OCI-LY1 (cell line): ENCODE measurements around the gene AFM.
A peak's percentile ranks its signal among the peaks of the same experiment; 100 is the strongest.

Experiments
- H2AFZ ChIP-seq: fragments of 200-600 bp; sonication (generic), shearing (Covaris generic); 2 replicates; pipeline ENCODE4 v1.6.0; 2014; ENCODE audit warnings: antibody characterized with exemption, mild to moderate bottlenecking, low read length
- H3F3A ChIP-seq: fragments of 200-600 bp; sonication (generic), shearing (Covaris generic); 2 replicates; pipeline ENCODE4 v1.6.0; 2014; ENCODE audit warnings: mild to moderate bottlenecking, antibody characterized with exemption, low read length, moderate library complexity; ENCODE audit not compliant: insufficient read depth
- H3K27ac ChIP-seq: fragments of 200-600 bp; sonication (generic); 2 replicates; pipeline ENCODE4 v1.5.1; 2014; ENCODE audit warnings: low read length, mixed run types, mild to moderate bottlenecking, low read depth; ENCODE audit not compliant: poor library complexity, severe bottlenecking
- H3K27me3 ChIP-seq: fragments of 200-600 bp; sonication (generic); 2 replicates; pipeline ENCODE4 v1.6.0; 2014; ENCODE audit warnings: antibody characterized with exemption, mild to moderate bottlenecking, low read length, moderate library complexity; ENCODE audit not compliant: insufficient read depth
- H3K36me3 ChIP-seq: fragments of 200-600 bp; sonication (generic); 2 replicates; pipeline ENCODE4 v1.6.1; 2014; ENCODE audit warnings: mild to moderate bottlenecking, antibody characterized with exemption, low read length, moderate library complexity, mixed read lengths; ENCODE audit not compliant: insufficient read depth
- H3K4me1 ChIP-seq: fragments of 200-600 bp; sonication (generic); 2 replicates; pipeline ENCODE4 v1.5.1; 2014; ENCODE audit warnings: mild to moderate bottlenecking, low read length, moderate library complexity; ENCODE audit not compliant: insufficient read depth, severe bottlenecking
- H3K4me2 ChIP-seq: fragments of 200-600 bp; sonication (generic), shearing (Covaris generic); 2 replicates; pipeline ENCODE4 v1.6.1; 2014; ENCODE audit warnings: low read length
- H3K4me3 ChIP-seq: fragments of 200-600 bp; sonication (generic); 2 replicates; pipeline ENCODE4 v1.5.1; 2014; ENCODE audit warnings: low read length, low read depth, mild to moderate bottlenecking, mixed read lengths; ENCODE audit not compliant: poor library complexity, severe bottlenecking
- H3K79me2 ChIP-seq: fragments of 200-600 bp; shearing (Covaris generic); 2 replicates; pipeline ENCODE4 v1.6.1; 2016; ENCODE audit warnings: mixed run types, low read length, mixed read lengths; ENCODE audit not compliant: insufficient read depth
- H3K9ac ChIP-seq: fragments of 200-600 bp; sonication (generic), shearing (Covaris generic); 2 replicates; pipeline ENCODE4 v1.6.1; 2014; ENCODE audit warnings: mild to moderate bottlenecking, low read length, mixed read lengths
- H3K9me2 ChIP-seq: fragments of 200-600 bp; sonication (generic), shearing (Covaris generic); 2 replicates; pipeline ENCODE4 v1.6.1; 2014; ENCODE audit warnings: low read depth, mild to moderate bottlenecking, low read length, mixed read lengths
- H3K9me3 ChIP-seq: fragments of 200-600 bp; shearing (Covaris generic); 2 replicates; pipeline ENCODE4 v1.6.1; 2014; ENCODE audit warnings: low read length, mixed read lengths
- H4K20me1 ChIP-seq: fragments of 200-600 bp; sonication (generic), shearing (Covaris generic); 2 replicates; pipeline ENCODE4 v1.6.0; 2016; ENCODE audit warnings: mild to moderate bottlenecking, low read length; ENCODE audit not compliant: insufficient read depth
- CTCF ChIP-seq: fragments of 200-600 bp; sonication (generic), shearing (Covaris generic); IDR thresholded peaks from 2 replicates; pipeline ENCODE4 v1.5.1; 2017; ENCODE audit warnings: mild to moderate bottlenecking, antibody characterized with exemption, low read length, moderate library complexity, mixed read lengths
- EZH2 ChIP-seq: fragments of 200-600 bp; sonication (generic), shearing (Covaris generic); IDR thresholded peaks from 2 replicates; pipeline ENCODE4 v1.8.0; 2017; ENCODE audit warnings: borderline replicate concordance, mixed run types, mild to moderate bottlenecking, antibody characterized with exemption, low read length, moderate library complexity, mixed read lengths

The AFM gene

GRCh38 chr4:73487233-73487632, 5.7 kb downstream of the AFM start:
- Histone ChIP-seq H2AFZ (no peak overlapping the region), H3K27me3 (no peaks in the 10 kb centered on the region)

GRCh38 chr4:73499996-73500765, 18.6 kb downstream of the AFM start:
- Histone ChIP-seq H3K4me3 (no peak overlapping the region), H3K36me3 (no peaks in the 10 kb centered on the region), H3K9ac (no peak overlapping the region), H3K79me2 (no peaks in the 10 kb centered on the region), H3K9me2 (no peaks in the 10 kb centered on the region), H3K27me3 (no peaks in the 10 kb centered on the region), H2AFZ (peak overlapping the region; percentile 22; the same call in 1 of the 2 replicates), H4K20me1 (no peaks in the 10 kb centered on the region), H3F3A (no peaks in the 10 kb centered on the region), H3K4me1 (peaks cover 21% of the 10 kb centered on the region), H3K4me2 (no peak overlapping the region), H3K9me3 (no peaks in the 10 kb centered on the region), H3K27ac (no peak overlapping the region)
- TF ChIP-seq CTCF (no peak), EZH2 (no peak)

More at GRCh38 chr4:73487233-73487632, 5.7 kb downstream of the AFM start:
- H3F3A ChIP-seq, result no peaks in the 10 kb centered on the region
- H3K4me1 ChIP-seq, result no peaks in the 10 kb centered on the region
- H3K4me3 ChIP-seq, result no peak overlapping the region
- H3K79me2 ChIP-seq, result no peaks in the 10 kb centered on the region
- no peak overlapping the region for H3K27ac ChIP-seq
- H4K20me1 ChIP-seq, result no peaks in the 10 kb centered on the region
- H3K36me3 ChIP-seq, result no peaks in the 10 kb centered on the region
- no peak overlapping the region for H3K9ac ChIP-seq
- TF ChIP-seq EZH2, result no peak
- TF ChIP-seq CTCF, result no peak
- H3K4me2 ChIP-seq, result no peak overlapping the region
- H3K9me2 ChIP-seq, result no peaks in the 10 kb centered on the region
- no peaks in the 10 kb centered on the region for H3K9me3 ChIP-seq

GRCh38 chr4:73501664-73502265, 20.2 kb downstream of the AFM start:
- Histone ChIP-seq H3K27ac (no peak overlapping the region), H3K9me2 (no peaks in the 10 kb centered on the region), H3K4me2 (no peak overlapping the region), H3K9ac (no peak overlapping the region), H3K79me2 (no peaks in the 10 kb centered on the region), H3K27me3 (no peaks in the 10 kb centered on the region), H4K20me1 (no peaks in the 10 kb centered on the region), H3F3A (no peaks in the 10 kb centered on the region), H3K4me3 (no peak overlapping the region), H3K4me1 (peaks cover 21% of the 10 kb centered on the region), H3K36me3 (no peaks in the 10 kb centered on the region), H2AFZ (no peak overlapping the region), H3K9me3 (no peaks in the 10 kb centered on the region)
- TF ChIP-seq CTCF, result no peak
- TF ChIP-seq EZH2, result no peak
